ENCODE measurements around the gene WDR18.

WDR18 gene

DNA sequence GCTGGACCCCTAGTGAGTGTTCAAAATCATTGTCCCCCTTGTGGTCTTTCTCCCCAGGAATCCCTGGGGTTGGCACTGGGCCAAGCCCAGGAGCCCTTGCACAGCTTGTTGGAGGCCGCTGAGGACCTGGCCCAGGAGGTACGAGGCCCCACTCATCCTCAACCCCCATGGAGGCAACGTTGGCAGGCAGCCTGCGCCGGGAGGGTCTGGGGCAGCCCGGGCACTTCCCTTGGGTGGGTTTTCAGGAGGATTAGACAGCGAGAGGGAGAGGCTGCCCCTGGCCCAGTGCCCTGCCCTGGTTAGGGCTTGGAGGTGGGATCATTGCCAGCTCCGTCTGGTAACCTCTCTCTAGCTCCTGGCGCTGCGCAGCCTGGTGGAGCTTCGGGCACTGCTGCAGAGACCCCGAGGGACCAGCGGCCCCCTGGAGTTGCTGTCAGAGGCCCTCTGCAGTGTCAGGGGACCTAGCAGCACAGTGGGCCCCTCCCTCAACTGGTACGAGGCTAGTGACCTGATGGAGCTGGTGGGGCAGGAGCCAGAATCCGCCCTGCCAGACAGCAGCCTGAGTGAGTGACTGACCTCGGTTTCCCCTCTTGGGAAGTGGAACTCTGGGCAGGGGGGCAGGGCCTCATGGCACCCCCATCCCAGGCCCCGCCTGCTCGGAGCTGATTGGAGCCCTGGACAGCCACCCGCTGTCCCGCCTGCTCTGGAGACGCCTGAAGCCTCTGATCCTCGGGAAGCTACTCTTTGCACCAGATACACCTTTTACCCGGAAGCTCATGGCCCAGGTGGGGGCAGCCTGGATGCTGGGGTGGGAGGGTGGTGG is 58.8 kb downstream of the WDR18 start:
- no peak for DNase-seq (ENCODE audit: low read depth)
